DMS153 (cell line): ENCODE measurements around the gene RAB5B.
A peak's percentile ranks its signal among the peaks of the same experiment; 100 is the strongest.
"Not testable (repeated sequence)": the region's sequence is repeated elsewhere in the genome, so short reads cannot be mapped to it uniquely, and the experiment has no call there.

Source experiments
- DNase-seq: peaks from one replicate; lab custom pipeline; 2025; lab: John Stamatoyannopoulos, UW

Gene RAB5B

GRCh38 chr12:55942055-55942454 is 31.8 kb upstream of the RAB5B start:
- no peak for DNase-seq

GRCh38 chr12:55942577-55943136 is 31.2 kb upstream of the RAB5B start:
- DNase-seq, result no peak

- no peak for DNase-seq
Measured at GRCh38 chr12:55946553-55946952, 27.3 kb upstream of the RAB5B start.

- DNase-seq, result no peak
Measured at GRCh38 chr12:55955344-55955743, 18.5 kb upstream of the RAB5B start.

GRCh38 chr12:55955800-55956508 is 17.9 kb upstream of the RAB5B start:
- DNase-seq, result no peak

- DNase-seq, result no peak
Measured at GRCh38 chr12:55957106-55957859, 16.6 kb upstream of the RAB5B start.

- no peak for DNase-seq
Measured at GRCh38 chr12:55963760-55964159, 10.1 kb upstream of the RAB5B start.

GRCh38 chr12:55965240-55965639 is 8.6 kb upstream of the RAB5B start:
- DNase-seq, result no peak

- no peak for DNase-seq
Measured at GRCh38 chr12:55965941-55966407, 7.9 kb upstream of the RAB5B start, which contains the start of gene PMEL. Gene PMEL (minus strand): TSS chr12:55966042. CDS start chr12:55966011, 31 bp downstream.

GRCh38 chr12:55966408-55967281 is 7.2 kb upstream of the RAB5B start, which contains the start of gene CDK2:
Gene CDK2 (plus strand): TSS chr12:55966830. CDS start chr12:55967009, 179 bp downstream.
- DNase-seq, result peak; percentile 54

- DNase-seq, result no peak
Measured at GRCh38 chr12:55969356-55969755, 4.5 kb upstream of the RAB5B start.

- no peak for DNase-seq
Measured at GRCh38 chr12:55970775-55971174, 3.1 kb upstream of the RAB5B start.

GRCh38 chr12:55972042-55972441 is 1.8 kb upstream of the RAB5B start:
- no peak for DNase-seq

- no peak for DNase-seq
Measured at GRCh38 chr12:55972456-55972855, 1.4 kb upstream of the RAB5B start.

- DNase-seq, result no peak
Measured at GRCh38 chr12:55972911-55973598, 823 bp upstream of the RAB5B start.

- peak; percentile 2 for DNase-seq
Measured at GRCh38 chr12:55974308-55974730, 441 bp downstream of the RAB5B start.

- DNase-seq, result no peak
Measured at GRCh38 chr12:55978393-55978792, 4.5 kb downstream of the RAB5B start.

GRCh38 chr12:55979069-55979468 is 5.2 kb downstream of the RAB5B start:
- no peak for DNase-seq

GRCh38 chr12:55981882-55982281 is 8.0 kb downstream of the RAB5B start:
- DNase-seq, result not testable (repeated sequence)

- DNase-seq, result no peak
Measured at GRCh38 chr12:55982319-55982936, 8.6 kb downstream of the RAB5B start.
